GM15510 (cell line): ENCODE data around the gene CERS1.

Experiments used
- POLR2A ChIP-seq: IDR thresholded peaks from 3 replicates; pipeline ENCODE4 v1.6.1; 2011; ENCODE audit warnings: borderline replicate concordance; ENCODE audit not compliant: insufficient read length; ENCODE audit errors: extremely low read depth

CERS1 gene

DNA sequence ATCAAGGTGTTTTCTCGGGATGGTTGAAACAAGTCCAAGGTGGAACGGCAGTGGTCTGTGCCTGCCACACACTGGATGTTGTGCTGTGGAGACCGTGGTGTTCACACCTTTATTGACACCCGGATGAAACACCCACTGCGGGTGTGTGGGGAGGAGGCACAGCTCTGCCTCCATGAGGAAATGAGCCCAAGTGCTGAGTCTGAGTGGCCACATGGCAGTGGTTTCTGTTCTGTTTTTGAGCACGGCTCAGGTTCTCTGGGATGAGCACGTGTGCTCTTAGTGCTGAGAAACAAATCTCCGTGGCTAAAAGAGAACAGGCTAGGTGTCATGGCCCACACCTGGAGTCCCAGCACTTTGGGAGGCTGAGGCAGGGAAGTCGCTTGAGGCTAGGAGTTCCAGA is 34.7 kb downstream of the CERS1 start:
- no peak for TF ChIP-seq POLR2A

DNA sequence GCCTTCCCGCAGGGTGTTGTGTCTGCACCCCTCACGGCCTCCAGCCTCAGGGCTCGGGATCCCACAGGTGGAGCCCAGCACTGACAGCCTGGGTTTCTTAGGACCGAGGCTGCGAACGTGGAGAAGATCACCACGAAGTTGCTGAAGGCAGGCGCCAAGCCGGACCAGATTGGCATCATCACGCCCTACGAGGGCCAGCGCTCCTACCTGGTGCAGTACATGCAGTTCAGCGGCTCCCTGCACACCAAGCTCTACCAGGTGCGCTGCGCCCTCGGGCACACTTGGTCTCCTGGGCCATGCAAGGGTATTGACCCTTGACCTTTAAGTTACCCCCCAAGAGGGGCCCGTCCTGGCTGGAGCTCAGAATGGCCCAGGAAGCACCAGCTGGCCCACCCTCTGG is 35.2 kb downstream of the CERS1 start:
- TF ChIP-seq POLR2A: no peak

GRCh38 chr19:18860302-18860700 is 35.7 kb downstream of the CERS1 start:
- no peak for TF ChIP-seq POLR2A

DNA sequence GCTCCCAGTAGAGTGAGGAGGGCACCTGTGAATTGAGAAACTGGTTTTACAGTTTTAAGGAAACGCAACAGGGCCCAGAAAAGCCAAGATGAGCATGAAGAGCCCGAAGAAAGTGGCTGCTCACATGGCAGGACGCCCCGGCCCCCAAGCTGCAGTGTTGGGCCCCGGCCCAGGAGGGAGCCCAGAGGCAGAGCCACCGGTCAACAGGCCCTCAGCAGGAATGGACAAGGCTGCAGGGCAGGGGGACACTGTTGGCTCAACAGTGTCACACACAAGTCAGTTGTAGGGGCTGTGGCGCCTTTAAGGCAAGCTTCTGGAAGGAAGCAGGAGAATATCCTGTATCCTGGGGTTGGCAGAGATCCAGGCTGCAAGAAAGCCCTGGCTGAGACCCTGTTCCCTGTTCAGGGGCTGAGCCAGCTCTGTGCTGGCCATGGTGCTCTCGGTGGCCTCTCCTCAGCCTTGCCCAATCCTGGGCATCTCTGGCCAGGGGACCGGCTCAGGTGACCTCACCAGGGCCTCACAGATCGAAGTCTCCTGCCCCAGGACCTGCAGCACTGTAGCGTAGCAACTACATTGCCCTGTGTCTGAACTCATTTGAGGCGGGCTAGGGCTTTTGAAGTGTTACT is 36.2 kb downstream of the CERS1 start:
- TF ChIP-seq POLR2A: no peak

DNA sequence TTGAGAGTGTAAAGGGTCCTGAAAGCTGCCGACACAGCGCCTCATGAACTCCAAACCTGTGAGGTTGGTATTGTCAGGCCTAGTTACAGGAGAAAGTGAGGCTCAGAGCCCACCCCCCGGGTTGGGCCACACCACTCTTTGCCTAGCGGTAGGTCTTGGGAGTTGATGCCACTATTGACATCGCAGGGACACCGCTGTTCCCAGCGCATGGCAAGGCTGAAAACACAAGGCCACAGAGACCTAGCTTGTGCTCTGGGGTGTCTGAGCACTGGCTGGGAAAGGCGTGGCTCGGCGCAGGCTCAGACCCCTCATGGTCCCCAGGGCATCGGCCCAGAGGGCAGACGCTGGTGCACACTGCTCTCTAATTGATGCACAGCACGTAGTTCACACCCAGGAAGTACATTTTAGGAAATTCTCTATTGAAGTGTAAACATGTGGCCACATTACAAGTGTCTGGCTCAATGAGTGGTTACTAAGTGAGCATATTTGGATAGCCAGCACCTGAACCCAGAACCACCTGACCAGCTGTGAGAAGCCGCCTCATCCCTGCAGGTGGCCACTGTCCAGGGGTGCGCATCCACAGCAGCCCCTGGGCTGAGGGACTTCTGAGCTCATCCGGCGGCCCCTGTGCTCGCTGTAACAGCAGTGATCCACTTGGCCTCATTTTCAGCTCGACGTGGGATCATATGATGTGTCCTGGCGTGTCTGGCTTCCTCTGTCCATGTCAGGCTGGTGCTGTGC is 36.9 kb downstream of the CERS1 start:
- TF ChIP-seq POLR2A: no peak

GRCh38 chr19:18857223-18857622 is 38.7 kb downstream of the CERS1 start:
- no peak for TF ChIP-seq POLR2A

- no peak for TF ChIP-seq POLR2A
Measured at GRCh38 chr19:18856385-18857126, 39.4 kb downstream of the CERS1 start.

- TF ChIP-seq POLR2A: no peak
Measured at GRCh38 chr19:18855647-18856384, 40.1 kb downstream of the CERS1 start.

DNA sequence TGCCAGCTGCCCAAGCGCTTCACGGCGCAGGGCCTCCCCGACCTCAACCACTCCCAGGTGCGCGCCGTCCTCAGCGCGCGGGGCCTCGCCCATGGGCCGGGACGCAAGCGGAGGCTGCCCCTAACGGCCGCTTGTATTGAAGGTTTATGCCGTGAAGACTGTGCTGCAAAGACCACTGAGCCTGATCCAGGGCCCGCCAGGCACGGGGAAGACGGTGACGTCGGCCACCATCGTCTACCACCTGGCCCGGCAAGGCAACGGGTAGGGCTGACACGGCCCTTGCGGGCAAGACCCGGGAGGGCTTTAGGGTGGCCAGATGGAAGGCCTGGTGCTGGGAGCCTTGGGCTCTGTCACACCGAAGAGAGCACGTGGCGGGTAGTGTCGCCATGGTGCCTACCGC is 41.0 kb downstream of the CERS1 start:
- TF ChIP-seq POLR2A: no peak

DNA sequence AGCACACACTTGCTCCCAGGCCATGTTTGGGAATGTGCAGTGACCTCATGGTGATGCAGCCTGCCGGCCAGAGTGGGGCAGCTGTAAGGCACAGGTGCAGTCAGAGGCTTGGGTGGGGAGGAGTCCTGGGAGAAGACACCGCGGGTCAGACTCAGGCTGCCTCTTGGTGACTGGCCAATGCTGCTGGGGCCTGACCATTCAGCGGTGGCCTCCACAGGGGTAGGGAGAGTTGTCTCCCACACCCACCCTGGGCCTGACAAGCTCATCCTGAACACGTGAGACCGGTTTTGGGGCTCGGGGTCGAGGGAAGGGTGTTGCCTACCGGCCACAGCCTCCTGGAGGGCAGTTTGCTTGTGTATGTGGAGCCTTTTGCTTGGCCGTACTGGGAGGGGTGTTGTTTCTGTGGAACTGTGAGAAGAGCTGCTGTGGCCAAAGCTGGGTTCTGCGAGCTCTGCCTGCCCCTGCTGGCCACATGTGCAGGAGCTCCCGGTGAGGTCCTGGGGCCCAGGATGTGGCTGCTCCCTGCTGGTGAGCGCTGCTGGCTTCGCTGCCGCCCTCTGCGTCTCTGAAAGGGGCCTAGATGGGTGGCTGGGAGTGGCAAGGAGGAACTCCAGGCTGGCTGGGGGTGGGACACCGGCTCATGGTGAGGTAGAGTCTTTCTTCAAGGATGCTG is 42.1 kb downstream of the CERS1 start:
- TF ChIP-seq POLR2A: no peak

- no peak for TF ChIP-seq POLR2A
Measured at GRCh38 chr19:18852648-18853047, 43.3 kb downstream of the CERS1 start.

GRCh38 chr19:18851673-18852325 is 44.2 kb downstream of the CERS1 start:
- TF ChIP-seq POLR2A: no peak

DNA sequence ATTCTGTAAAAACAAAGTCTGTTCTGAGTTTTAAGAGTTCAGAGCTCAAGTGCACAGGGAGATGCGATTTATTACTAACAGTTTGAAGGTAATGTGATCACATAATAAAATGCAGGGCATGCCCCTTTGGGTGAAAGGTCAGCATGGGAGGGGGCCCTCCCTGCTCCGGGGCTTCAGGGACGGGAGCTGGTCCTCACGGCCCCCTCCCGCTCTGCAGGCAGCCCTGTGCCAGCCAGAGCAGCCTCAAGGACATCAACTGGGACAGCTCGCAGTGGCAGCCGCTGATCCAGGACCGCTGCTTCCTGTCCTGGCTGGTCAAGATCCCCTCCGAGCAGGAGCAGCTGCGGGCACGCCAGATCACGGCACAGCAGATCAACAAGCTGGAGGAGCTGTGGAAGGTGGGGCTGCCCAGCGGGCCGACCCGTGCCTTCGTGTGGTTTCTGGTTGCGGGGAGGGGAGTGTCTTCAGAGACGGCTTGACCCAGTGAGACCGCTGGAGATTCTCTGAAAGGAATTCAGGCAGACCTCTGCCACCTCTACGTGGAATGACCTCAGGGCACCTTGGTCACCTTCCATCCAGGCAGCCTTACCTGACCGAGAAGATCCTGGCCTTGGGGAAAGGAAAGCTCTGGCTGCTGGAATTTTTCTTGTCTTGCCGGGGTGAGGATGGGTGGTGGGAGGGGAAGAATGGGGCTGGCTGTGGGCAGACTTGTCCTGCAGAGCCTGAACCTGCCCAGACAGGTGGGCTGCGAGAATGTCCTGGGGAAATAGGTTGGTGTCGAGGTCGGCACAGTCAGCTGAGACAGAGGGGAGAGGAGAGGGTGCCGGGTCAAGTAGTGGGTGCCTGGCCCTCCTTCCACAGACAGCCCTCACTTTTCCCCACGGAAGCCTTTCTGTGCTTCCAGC is 45.2 kb downstream of the CERS1 start:
- no peak for TF ChIP-seq POLR2A

DNA sequence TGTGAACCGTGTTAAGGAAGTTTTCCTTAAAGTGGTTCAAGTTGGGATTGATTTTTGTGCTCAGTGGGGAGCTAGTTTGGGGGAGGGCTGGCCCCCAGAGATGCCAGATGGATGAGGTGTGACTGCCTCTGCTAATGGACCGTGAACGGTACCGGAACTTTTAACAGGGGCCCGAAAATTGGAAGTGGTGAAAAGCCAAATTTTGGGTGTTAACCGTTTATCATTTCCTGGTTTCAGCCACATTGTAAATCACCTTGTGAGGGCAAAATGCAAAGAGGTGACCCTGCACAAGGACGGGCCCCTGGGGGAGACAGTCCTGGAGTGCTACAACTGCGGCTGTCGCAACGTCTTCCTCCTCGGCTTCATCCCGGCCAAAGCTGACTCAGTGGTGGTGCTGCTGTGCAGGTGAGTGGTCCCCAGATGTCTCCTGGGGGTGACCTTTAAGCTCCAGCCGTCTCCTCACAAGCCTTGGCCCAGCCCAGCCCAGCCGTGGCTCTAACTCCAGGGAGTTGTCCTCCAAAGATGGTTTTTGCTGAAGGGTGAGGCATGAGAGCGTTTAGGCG is 46.0 kb downstream of the CERS1 start:
- TF ChIP-seq POLR2A: no peak
